Adrenal gland (tissue), 12 donors: Measurements from ENCODE around the gene UBL7. TPM values are rescaled to one million over a fixed set of nuclear protein-coding genes. Genes with fewer than 3 reads are reported as not detected.

Experiments
- DNase-seq, 7 donors: peaks; one replicate each; pipeline ENCODE4 v3.0.0-alpha.2; 2019 to 2020
- H3K27ac ChIP-seq, 5 donors: fragments of 200-600 bp; sonication (generic) in 4 of 5; 1 replicate in 3 of 5; 2 replicates in 2 of 5; pipeline versions ENCODE4 v1.5.1 to v1.8.0; 2016 to 2020; ENCODE audit warnings: mild to moderate bottlenecking in 1 of 5
- H3K27me3 ChIP-seq: fragments of 200-600 bp; 2 replicates; pipeline ENCODE4 v1.8.0; 2021
- H3K36me3 ChIP-seq, 2 donors: fragments of 200-600 bp; replicated peaks in 1 of 2; 1 replicate in 1 of 2; 2 replicates in 1 of 2; pipeline versions ENCODE4 v1.5.1 to v1.8.0; 2018 to 2022
- H3K4me1 ChIP-seq, 2 donors: fragments of 200-600 bp; replicated peaks in 1 of 2; 1 replicate in 1 of 2; 2 replicates in 1 of 2; pipeline versions ENCODE4 v1.5.1 to v1.8.0; 2018 to 2021
- H3K4me3 ChIP-seq, 4 donors: fragments of 200-600 bp; sonication (generic) in 3 of 4; one replicate each; pipeline ENCODE4 v1.5.1; 2016 to 2018
- H3K9me3 ChIP-seq, 3 donors: fragments of 200-600 bp; sonication (generic) in 1 of 3; replicated peaks in 1 of 3; 1 replicate in 2 of 3; 2 replicates in 1 of 3; pipeline versions ENCODE4 v1.5.1 to v1.8.0; 2016 to 2021
- CTCF ChIP-seq, 6 experiments: fragments of 450-650 bp in 4 of 6; fragments of 200-600 bp in 2 of 6; sonication (generic) in 1 of 6; IDR thresholded peaks; 1 replicate in 5 of 6; 2 replicates in 1 of 6; pipeline versions ENCODE4 v1.5.1 to v1.8.0; 2016 to 2021; ENCODE audit warnings: antibody characterized with exemption in 6 of 6, mild to moderate bottlenecking in 2 of 6, moderate library complexity in 1 of 6
- POLR2A ChIP-seq, 2 donors: fragments of 450-650 bp; IDR thresholded peaks; one replicate each; pipeline ENCODE4 v1.6.1; 2017; ENCODE audit warnings: antibody characterized with exemption in 2 of 2, mild to moderate bottlenecking in 2 of 2, moderate library complexity in 1 of 2
- WGBS, 4 donors: extraction: QIAGEN DNeasy Blood & Tissue Kit in 2 of 4; methylation state at CpG; one replicate each; pipeline versions ENCODE4 v1.1.5 to v1.1.7; 2013 to 2017; 5-methylcytosine and 5-hydroxymethylcytosine counted together
- intact Hi-C, 2 donors: fragments of 100-400 bp; cut with DNase I; formaldehyde crosslinking; loops; one replicate each; pipeline versions ENCODE4 v1.14.1 to v1.15.0; 2022 to 2023
- polyA plus RNA-seq, 3 donors: library from polyadenylated mRNA; stranded (reverse); fragments of 200-250 nt in 2 of 3; fragments of 350-450 nt in 1 of 3; fragmentation: Illumina TruSeq in 1 of 3; extraction: RNeasy Lipid Tissue Mini Kit (QIAGEN cat#74804) in 1 of 3; gene quantifications; one replicate each; pipeline ENCODE4 v1.2.3, GENCODE V29; 2013 to 2014
- total RNA-seq, 9 donors: library from RNA; depleted of rRNA in 4 of 9; stranded (reverse); fragments of >200 nt in 4 of 9; fragments of 120-200 nt in 1 of 9; fragmentation: NEBNext Ultra II Directional in 1 of 9; extraction: Animal tissue kit (Norgen Biotek cat#: 25700) in 1 of 9; gene quantifications; one replicate each; pipeline versions ENCODE4 v1.1.0 to v1.2.4, GENCODE V29; 2013 to 2023
- donor health status: healthy with polysubstance abuse.
- donor health status: Bipolar disorder and iron deficiency.
- donor health status: DM: yes; HTN: yes; CAD: no.
- donor health status: DM: no; HTN: no; CAD: no.
- donor health status: DM: no; HTN: no; CAD: no.
- donor health status: DM: yes; HTN: yes; CAD: no.

The UBL7 gene
- total and polyA plus RNA-seq, 12 donors = 16.0 to 85.0 (median 50.2) TPM

GRCh38 chr15:74432968-74433591, 27.9 kb downstream of the UBL7 start:
- no peaks in the 10 kb centered on the region for H3K9me3 ChIP-seq
- DNase-seq = peak in 1 of 7 donors; percentile 34
- peak overlapping the region in 3 of 5 donors; percentile 17 to 80 (median 34) for H3K27ac ChIP-seq
- 0 to 8% (median 1%) methylated on average over 2 to 64 of the region's 64 CpGs for WGBS, 4 donors
- intact Hi-C loops = no loop called here
- no peaks in the 10 kb centered on the region for H3K36me3 ChIP-seq
- peak overlapping the region in 3 of 4 donors; percentile 53 to 98 (median 63) for H3K4me3 ChIP-seq
- no peaks in the 10 kb centered on the region for H3K27me3 ChIP-seq
- peaks cover 13 to 20% of the 10 kb centered on the region in 2 donors for H3K4me1 ChIP-seq
- TF ChIP-seq CTCF (IDR thresholded peaks at IDR 0.05) (no peak), POLR2A (IDR thresholded peaks at IDR 0.05) (no peak)

GRCh38 chr15:74432271-74432967, 28.5 kb downstream of the UBL7 start:
- H3K27me3 ChIP-seq = no peaks in the 10 kb centered on the region
- 23 to 35% (median 28%) methylated on average over 6 to 21 of the region's 21 CpGs for WGBS, 4 donors
- H3K4me3 ChIP-seq = peak overlapping the region in 2 of 4 donors; percentile 53 to 98
- no peak for TF ChIP-seq CTCF (IDR thresholded peaks at IDR 0.05)
- TF ChIP-seq POLR2A (IDR thresholded peaks at IDR 0.05) = no peak
- intact Hi-C loops = no loop called here
- peak in 1 of 7 donors; percentile 28 for DNase-seq
- H3K4me1 ChIP-seq = peaks cover 13 to 20% of the 10 kb centered on the region in 2 donors
- H3K36me3 ChIP-seq = no peaks in the 10 kb centered on the region
- H3K27ac ChIP-seq = no peak overlapping the region
- H3K9me3 ChIP-seq = no peaks in the 10 kb centered on the region

GRCh38 chr15:74431645-74432044, 29.3 kb downstream of the UBL7 start:
- intact Hi-C loops = no loop called here
- no peak overlapping the region for H3K4me3 ChIP-seq

More at GRCh38 chr15:74431645-74432044, 29.3 kb downstream of the UBL7 start:
- 86 to 95% (median 89%) methylated on average over 4 to 8 of the region's 8 CpGs for WGBS, 4 donors
- no peak for TF ChIP-seq CTCF (IDR thresholded peaks at IDR 0.05)
- TF ChIP-seq POLR2A (IDR thresholded peaks at IDR 0.05) = no peak
- peak in 1 of 7 donors; percentile 20 for DNase-seq
- Histone ChIP-seq H3K27ac (no peak overlapping the region), H3K27me3 (no peaks in the 10 kb centered on the region), H3K36me3 (no peaks in the 10 kb centered on the region), H3K9me3 (no peaks in the 10 kb centered on the region), H3K4me1 (peaks cover 13 to 20% of the 10 kb centered on the region in 2 donors)
